LHCN-M2 (cell line): ENCODE measurements around the gene TAT. TPM values are rescaled to one million over a fixed set of nuclear protein-coding genes. Genes with fewer than 3 reads are reported as not detected.
"Not testable (repeated sequence)": the region's sequence is repeated elsewhere in the genome, so short reads cannot be mapped to it uniquely, and the experiment has no call there.

Experiments used
- DNase-seq: peaks from one replicate; pipeline ENCODE4 v3.0.0-alpha.2; 2012; ENCODE audit warnings: low read depth
- polyA plus RNA-seq: library from polyadenylated mRNA; unstranded; fragments of >200 nt; gene quantifications from one replicate; pipeline ENCODE4 v1.2.1, GENCODE V29; 2012; ENCODE audit warnings: missing spikeins
- total RNA-seq: library from RNA; depleted of rRNA; stranded (reverse); fragments of >200 nt; gene quantifications from 2 replicates; pipeline ENCODE4 v1.2.3, GENCODE V29; 2014; rRNA removed

TAT gene
- total RNA-seq: not detected in 2 replicates
- not detected for polyA plus RNA-seq

DNA sequence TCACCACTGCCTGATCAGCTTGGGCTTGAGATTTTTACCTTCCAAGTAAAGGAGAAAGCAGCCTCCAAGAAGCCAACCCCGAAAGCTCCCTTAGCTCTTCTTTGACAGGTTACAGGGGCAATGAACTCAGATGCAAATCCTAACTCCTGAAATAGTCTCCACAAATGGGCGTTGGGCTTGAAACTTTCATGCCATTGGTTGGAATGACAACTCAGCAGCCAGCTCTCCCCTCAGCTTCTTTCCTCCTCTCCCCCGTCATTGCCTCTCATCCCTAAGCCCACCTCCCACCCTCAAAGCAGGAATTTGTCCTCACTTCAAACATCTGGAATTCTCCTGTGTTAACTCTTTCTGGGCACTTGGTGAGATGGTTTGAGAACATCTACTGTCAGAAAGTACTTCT lies at the start of gene TAT:
Gene TAT, minus strand, starts transcription at position 122 of the 400 bp plus-strand sequence. CDS start 677 bp downstream, outside the sequence.
- no peak for DNase-seq

- DNase-seq: no peak
Observed at GRCh38 chr16:71626018-71626857, 49.3 kb upstream of the TAT start, which contains the start of gene MARVELD3. TSS of gene MARVELD3 (plus strand) at chr16:71626184. CDS start at chr16:71626230, 46 bp downstream.

DNA sequence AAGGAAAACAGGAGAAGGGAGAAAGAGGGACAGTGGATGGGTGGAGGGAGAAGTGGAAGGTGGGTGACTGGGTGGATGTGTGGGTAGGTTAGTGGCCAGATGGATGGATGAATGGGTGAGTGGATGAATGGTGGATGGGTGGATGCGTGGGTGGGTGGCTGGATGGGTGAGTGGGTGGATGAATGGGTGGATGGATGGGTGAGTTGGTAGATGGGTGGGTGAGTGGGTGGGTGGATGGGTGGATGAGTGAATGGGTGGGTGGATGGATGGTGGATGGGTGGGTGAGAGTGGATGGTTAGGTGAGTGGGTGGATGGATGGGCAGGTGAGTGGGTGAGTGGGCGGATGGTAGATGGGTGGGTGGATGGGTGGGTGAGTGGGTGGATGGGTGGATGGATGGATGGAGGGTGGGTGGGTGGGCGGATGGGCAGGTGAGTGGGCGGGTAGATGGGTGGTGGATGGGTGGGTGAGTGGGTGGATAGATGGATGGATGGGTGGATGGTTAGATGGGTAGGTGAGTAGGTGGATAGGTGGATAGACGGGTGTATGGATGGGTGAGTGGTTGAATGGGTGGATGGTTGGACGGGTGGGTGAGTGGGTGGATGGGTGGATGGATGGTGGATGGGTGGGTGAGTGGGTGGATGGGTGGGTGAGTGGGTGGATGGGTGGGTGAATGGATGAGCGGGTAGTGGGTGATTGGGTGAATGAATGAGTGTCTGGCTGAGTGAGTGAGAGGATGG lies 48.4 kb upstream of the TAT start:
- no peak for DNase-seq

DNA sequence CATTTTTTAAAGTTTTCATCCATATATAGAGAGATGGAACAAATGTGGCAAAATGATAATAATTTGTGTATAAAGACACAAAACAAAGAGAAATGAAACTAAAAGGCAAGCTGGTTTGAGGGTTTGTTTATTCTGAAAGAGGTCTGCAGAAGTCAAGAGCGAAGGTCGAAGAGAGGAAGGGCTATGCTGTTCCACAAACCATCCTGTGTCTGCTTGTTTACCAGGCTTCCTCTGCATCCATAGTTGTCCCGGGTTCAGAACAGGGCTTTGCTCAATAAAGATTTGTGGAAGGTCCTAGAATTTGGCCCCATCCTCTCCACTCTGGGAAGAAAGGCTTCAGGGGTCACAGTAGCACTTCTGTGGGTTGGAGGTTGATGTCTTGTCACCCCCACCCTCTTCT lies 46.7 kb upstream of the TAT start:
- DNase-seq: no peak

DNA sequence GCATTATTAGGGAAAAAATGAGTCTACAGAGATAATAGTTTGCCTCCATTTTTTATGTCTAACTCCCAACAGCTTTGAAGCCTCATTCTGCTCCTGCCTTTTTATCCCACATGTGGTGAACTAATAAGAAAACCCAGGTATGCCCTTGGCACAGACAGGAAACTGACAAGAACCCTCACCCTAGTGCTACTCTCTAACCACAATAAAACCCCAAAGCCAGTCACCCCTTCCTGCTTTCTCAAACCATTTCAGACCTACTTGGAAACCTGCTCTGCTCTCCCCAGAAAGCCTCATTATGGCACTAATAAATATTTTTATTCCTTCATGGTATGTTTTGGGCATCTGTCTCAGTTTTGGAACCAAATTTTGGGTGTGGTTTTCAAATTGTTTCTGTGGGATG lies 45.2 kb upstream of the TAT start:
- DNase-seq: no peak

GRCh38 chr16:71618429-71618828 lies 41.5 kb upstream of the TAT start:
- DNase-seq: no peak

DNA sequence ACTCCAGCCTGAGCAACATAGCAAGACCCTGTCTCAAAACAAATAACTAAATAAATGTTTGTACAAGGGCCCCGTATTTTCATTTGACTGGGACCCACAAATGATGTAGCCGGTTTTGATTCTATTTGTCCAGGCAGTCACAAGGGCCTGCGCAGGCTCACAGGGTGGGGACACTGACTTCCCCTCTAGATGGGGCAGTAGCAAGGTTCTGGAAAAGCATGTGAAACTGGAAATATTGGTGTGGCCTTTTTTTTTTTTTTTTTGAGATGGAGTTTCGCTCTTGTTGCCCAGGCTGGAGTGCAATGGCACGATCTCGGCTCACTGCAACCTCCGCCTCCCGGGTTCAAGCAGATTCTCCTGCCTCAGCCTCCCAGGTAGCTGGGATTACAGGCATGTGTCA lies 38.1 kb upstream of the TAT start:
- DNase-seq: not testable (repeated sequence)

- DNase-seq: peak; percentile 44
Observed at GRCh38 chr16:71610936-71611871, 34.3 kb upstream of the TAT start.

DNA sequence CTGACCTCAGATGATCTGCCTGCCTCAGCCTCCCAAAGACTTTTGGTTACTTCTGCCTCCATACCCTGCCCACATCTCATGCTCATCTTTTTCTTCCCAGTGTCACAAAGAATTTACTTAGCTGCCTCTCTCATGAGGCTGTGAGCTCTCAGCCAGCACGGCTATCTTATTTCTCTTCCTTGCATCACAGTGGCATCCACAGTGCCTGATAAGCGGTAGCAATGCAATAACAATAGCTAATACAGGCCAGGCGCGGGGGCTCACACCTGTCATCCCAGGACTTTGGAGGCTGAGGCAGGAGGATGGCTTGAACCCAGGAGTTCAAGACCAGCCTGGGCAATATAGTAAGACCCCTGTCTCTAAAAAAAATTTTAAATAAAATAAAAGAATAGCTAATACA lies 33.6 kb upstream of the TAT start:
- DNase-seq: no peak

DNA sequence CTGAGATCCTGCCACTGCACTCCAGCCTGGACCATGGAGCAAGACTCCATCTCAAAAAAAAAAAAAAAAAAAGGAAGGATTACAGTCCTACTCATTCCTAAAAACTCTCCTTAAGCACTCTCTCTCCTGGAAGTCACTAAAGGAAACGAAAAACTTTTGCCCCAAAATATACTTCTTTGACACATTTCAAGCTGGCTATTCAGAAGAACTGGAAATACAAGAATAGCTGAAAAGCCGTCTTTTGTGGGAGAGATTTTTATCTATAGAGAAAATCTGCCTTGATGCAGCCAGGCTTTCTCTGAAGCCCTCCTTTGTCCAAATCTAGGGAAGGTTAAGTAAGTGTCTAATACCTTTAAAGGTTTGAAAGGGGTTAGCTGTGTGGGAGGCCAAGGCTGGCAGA lies 32.2 kb upstream of the TAT start:
- DNase-seq: no peak

- DNase-seq: no peak
Observed at GRCh38 chr16:71600822-71601221, 23.9 kb upstream of the TAT start.

- not testable (repeated sequence) for DNase-seq
Observed at GRCh38 chr16:71598426-71598825, 21.5 kb upstream of the TAT start.

GRCh38 chr16:71595340-71595826 lies 18.5 kb upstream of the TAT start:
- DNase-seq: not testable (repeated sequence)

DNA sequence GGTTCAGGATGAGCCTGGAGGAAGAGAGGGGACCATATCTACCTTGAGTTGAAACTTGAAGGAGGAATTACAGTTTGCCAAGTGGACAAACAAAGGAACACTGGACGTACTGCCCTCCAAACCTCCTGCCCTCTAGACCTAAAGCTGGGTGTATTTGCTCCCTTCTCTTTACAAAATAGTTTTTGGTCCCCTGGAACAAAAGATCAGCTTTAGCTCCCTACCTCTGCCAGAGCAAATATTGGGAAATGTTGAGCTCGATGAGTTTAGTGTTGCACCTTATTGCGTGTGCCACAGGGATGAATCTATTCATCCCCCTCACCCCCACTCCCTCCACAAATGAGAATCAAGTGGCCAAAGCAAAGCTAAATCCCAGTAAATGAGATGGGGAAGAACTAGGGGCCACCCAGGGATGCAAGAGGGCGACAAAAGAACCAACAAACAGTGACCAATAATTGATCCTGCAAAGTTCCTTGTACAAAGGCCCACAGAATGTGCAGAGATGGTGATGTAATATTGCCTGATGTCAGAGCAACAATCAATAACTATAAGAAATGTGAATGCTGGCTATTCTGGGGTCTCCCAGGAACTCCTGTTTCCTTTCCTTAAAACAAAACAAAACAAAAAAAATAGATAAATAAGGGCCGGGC lies 17.2 kb upstream of the TAT start:
- no peak for DNase-seq

- no peak for DNase-seq
Observed at GRCh38 chr16:71593048-71593999, 16.4 kb upstream of the TAT start.

DNA sequence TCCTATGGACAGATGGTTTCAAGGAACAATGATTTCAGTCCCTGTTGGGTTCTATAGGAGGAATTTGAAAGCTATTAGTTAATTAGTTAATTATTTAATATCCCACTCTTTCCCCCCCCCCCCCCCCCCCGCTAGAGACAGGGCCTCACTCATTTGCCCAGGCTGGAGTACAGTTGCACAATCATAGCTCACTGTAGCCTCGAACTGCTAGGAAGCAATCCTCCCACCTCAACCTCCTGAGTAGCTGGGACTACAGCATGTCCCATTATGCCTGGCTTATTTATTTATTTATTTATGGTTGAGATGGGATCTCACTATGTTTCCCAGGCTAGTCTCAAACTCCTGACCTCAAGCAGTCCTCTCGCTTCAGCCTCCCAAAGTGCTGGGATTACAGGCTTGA lies 15.0 kb upstream of the TAT start:
- no peak for DNase-seq

DNA sequence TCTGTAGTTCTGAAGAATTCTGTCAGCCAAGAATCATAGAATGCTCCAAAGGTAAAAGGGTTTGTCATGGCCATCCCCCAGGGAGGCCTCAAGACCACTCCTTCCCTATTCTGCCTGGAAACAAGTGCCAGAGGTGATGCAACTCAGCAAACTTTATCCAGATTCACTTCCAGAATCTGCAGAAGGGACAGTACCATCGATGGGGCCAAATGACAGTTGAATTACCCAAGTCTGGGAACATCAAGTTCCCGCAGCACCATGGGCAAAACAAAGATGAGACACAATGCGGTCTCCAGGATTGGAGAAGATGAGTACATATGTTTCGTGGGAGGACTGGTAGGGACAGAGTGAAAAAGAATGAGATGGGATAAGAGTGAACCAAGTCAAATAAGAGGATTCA lies 13.7 kb upstream of the TAT start:
- no peak for DNase-seq

GRCh38 chr16:71590071-71590470 lies 13.2 kb upstream of the TAT start:
- not testable (repeated sequence) for DNase-seq

GRCh38 chr16:71589334-71589733 lies 12.4 kb upstream of the TAT start:
- not testable (repeated sequence) for DNase-seq

GRCh38 chr16:71585318-71585703 lies 8.4 kb upstream of the TAT start:
- no peak for DNase-seq
